GM21423 (cell line): ENCODE results near the gene SLC9A7.
"Not testable (repeated sequence)": the region's sequence is repeated elsewhere in the genome, so short reads cannot be mapped to it uniquely, and the experiment has no call there.

ENCODE experiments used
- ATAC-seq: cut with Tn5 transposase; IDR thresholded peaks from one replicate; pipeline ENCODE4 v1.9.1; 2021; ENCODE audit warnings: mild to moderate bottlenecking, moderate library complexity; ENCODE audit not compliant: unreplicated experiment

SLC9A7 gene

GRCh38 chrX:46754586-46755061, 4.3 kb downstream of the SLC9A7 start:
- ATAC-seq, result no peak

GRCh38 chrX:46754036-46754435, 4.9 kb downstream of the SLC9A7 start:
- no peak for ATAC-seq

- ATAC-seq, result no peak
These were observed 8.0 kb downstream of the SLC9A7 start for GRCh38 chrX:46750889-46751288.

DNA sequence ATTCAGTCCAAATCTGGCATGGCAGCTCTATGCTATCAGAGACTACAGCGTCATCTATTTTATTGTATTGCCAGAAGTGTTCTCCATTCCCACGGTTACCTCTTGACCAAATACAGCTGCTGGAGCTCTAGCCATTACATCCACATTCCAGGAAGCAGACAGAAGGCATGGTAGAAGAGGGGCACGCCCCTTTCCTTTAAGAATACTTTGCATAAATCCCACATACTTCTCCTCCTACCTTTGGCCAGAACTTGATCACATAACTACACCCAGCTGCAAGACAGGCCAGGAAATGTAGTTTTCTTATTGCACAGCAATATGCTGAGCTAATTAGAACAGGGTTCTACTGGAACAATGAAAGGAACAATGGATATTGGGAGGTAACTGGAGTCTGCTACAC, 14.9 kb downstream of the SLC9A7 start:
- ATAC-seq, result no peak

DNA sequence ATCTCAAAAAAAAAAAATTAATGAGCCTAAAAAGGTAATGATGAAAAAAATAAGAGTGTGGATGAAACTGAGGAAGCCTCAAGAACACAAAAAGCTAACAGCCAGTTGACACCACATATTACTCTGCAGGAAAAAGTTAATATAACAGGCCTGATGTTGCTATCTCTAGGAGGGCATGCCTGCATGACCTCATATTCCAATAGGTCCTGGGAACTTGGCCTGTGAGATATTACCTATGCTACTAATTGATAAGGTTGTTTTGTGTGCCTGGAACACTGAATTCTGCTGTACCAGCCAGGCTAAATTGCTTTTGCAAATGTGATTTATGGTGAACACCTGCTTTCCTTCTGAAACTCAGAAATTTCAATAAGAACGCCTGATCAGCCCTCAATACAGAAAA, 15.9 kb downstream of the SLC9A7 start:
- no peak for ATAC-seq

- ATAC-seq, result no peak
These were observed 19.2 kb downstream of the SLC9A7 start for GRCh38 chrX:46739736-46740135.

DNA sequence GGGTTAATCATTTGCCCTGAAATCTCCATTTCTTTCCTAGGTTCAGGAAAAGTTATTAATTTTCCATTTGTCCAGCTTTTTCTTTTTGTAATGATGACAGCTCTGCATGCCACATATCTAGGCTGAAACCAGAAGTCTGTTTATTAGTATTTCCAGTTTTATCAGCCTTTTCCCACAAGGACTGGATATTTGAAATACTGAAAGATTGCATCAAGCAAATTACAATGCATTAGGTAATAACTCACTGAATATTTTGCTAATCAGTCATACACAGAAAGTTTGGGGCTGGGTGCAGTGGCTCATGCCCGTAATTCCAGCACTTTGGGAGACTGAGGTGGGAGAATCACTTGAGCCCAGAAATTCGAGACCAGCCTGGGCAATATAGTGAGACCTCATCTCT, 21.5 kb downstream of the SLC9A7 start:
- ATAC-seq, result no peak

DNA sequence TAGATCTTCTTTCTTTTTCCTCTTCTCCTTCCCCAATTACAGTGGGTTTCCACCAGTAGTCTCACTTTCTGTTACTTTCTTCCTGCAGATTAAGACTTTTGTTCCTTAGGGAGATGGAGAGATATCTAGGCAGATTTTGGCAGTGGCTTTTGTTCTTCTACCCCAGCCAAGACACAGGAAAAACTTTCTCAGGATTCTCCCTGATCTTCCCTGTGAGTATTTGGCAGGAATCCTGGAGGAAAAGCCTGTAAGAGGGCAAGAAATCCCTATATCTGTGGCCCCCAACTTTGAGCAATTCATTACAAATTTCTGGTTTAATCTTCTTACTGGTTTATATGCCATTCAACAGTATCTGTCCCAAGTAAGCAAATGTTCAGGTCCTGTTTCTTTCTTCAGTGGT, 21.9 kb downstream of the SLC9A7 start:
- no peak for ATAC-seq

DNA sequence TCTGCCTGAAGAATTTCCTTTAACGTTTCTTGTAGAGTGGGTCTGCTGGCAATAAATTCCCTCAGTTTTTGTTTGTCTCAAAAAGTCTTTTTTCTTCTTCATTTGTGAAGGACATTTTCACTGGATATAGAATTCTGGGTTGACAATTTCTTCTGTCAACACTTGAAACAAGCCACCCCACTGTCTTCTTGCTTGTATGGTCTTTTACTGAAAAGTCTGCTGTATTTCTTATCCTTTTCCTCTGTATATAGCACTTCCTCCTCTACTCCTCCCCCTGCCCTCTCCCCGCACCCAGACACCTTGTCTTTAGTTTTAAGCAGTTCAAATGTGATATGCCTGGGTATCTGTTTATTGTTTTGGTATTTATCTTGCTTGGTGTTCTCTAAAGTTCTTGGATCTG, 23.3 kb downstream of the SLC9A7 start:
- ATAC-seq, result no peak

DNA sequence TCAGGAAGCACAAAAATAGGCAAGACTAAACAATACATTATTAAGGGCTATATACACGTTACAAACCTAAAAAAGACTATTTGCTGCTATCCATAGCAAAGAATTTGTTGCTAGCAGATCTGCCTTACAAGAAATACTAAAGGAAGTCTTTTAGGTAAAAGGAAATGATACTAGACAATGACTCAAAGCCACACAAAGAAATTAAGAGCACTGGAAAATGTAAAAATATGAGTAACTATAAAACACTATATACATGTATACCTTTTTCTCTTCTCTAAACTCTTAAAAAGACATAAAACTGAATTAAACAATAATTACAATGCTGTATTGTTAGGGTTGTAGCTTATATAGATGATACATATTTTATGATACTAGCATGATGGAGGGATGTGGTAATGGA, 25.7 kb downstream of the SLC9A7 start:
- no peak for ATAC-seq

- no peak for ATAC-seq
These were observed 28.2 kb downstream of the SLC9A7 start for GRCh38 chrX:46730765-46731164.

GRCh38 chrX:46727441-46727840, 31.5 kb downstream of the SLC9A7 start:
- no peak for ATAC-seq

GRCh38 chrX:46723569-46723927, 35.4 kb downstream of the SLC9A7 start:
- not testable (repeated sequence) for ATAC-seq

DNA sequence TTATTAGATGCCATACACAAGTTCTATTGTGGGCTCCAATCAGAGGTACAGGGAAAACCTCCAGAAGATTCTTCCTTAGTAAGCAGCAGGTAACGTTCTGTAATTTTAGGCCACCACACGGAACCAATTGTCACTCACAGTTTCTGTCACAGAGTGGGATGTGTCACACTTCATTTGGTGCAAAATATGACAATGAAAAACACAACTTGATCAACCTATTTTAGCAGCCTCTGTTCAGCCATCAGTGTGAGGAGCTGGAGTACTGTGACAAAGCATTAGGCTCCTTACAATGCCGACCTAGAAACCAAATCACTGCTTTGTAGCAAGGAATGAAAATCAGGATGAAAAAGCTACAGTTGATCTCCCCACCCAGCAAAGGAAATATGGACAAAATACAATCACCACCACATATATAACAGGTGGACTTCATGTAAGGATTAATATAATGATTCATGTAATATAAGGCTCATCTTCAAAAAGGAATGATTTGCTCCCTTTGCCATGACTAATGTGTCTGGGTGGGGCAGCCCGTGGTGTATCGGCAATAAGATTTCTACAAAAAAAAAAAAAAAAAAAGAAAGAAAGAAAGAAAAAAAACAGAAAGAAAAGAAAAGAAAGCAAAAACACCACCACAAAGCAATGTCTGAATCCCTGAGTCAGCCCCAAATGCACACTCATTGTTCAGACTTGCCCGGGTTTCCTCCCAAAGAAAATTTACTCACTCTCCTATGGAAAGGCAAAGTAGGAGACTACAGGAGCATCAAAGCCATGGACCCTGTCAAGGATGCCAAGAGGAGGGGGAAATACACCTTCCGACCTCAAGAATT, 36.0 kb downstream of the SLC9A7 start:
- no peak for ATAC-seq

DNA sequence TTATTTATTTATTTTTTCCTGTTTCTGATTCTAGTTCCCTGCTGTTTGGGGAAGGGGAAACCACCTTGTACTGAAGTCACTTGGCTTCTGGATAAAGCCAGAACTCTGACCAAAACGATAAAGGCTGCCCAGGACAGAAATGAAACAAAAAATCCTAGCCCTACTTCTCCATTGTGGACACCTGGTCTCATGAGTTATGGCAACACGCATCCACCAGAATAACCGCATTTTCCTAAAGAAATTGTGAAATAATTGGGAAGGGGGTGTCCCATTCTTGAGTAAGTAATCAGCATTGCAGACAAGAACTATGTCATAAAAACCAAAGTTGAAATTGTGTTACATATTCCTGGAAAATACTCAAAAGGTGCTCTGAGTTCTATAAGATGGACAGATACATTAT, 42.1 kb downstream of the SLC9A7 start:
- no peak for ATAC-seq

- no peak for ATAC-seq
These were observed 42.9 kb downstream of the SLC9A7 start for GRCh38 chrX:46715997-46716396.

DNA sequence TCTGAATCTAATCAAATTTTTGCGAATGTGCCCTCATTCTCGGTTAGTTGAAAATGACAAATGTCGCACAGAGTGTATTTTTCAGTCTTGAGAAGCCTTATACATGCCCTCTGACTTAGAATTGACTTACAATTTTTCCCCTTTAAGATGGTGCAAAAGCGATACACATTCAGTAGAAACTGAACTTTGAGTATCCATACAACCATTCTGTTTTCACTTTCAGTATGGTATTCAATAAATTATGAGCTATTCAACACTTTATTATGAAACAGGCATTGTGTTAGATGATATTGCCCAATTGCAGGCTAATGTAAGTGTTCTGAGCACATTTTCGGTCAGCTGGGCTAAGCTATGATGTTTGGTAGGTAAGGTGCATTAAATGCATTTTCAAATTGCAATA, 43.4 kb downstream of the SLC9A7 start:
- ATAC-seq, result no peak

DNA sequence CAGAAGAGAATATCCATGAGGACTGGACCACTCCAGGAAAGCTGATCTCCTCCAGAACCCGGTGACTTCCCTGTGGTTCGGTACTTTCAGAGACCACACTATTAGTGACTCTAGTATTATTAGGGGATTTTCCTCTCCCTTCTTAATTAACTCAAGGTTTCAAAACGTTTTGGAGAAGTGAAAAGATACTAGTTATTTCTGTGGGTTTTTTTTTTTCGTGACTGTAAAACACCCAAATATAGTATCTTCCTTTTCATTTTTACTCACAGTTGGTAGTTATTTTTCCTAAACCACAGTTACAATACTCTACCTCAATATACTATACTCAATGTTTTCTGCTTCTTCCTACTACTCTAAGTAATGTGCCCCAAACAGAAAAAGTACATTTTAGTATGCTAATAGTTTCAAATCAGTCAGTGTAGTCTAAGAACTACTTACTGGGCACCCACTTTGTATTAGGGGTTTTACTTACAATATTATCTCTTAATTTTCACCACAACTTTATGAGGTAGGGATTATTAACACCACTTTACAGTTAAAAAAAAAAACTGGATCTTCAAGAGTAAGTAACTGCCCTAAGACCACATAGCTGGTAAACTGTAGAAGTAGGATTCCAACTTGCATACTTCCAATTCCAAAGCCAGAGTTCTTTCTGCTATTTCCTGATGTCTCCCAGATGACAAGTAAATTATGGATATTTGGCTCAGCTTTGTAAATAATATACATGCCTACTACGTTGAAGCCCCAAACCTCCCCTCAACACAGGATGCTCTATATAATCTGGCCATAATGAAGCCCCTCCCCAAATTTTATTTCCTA, 45.0 kb downstream of the SLC9A7 start:
- peak; percentile 55 for ATAC-seq

- no peak for ATAC-seq
These were observed 46.2 kb downstream of the SLC9A7 start for GRCh38 chrX:46712764-46713163.

- no peak for ATAC-seq
These were observed 47.8 kb downstream of the SLC9A7 start for GRCh38 chrX:46710927-46711623.

DNA sequence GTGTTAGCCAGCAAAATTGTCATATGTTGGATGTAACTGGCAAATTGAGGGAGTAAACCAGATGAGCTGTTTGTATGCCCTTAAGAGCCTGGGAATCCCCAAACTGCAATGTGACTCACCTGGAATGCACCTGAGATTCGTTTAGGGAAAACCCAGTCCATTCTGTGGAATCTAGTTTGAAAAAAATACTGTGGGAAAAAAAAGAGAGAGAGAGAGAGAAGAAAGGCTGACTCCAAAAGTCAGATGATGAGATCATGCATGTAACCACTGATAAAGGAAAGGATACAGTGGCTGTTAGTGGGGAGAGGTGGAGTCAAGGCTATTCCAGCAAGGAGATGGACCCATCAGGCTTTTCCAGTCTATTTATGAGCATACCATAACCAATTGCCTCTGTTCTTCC, 48.5 kb downstream of the SLC9A7 start:
- ATAC-seq, result no peak
